ENCODE measurements around the gene TSSK2. TPM values are rescaled to one million over a fixed set of nuclear protein-coding genes. Genes with fewer than 3 reads are reported as not detected.

The TSSK2 gene
- total RNA-seq (2021; ENCODE audit: unreplicated experiment) (not detected), Bru-seq, nascent RNA (not detected), BruChase-seq, experiment 1, labeled RNA remaining after a 2-hour chase (percentile 7 among the genes with signal in this experiment), BruChase-seq, experiment 2, labeled RNA remaining after a 6-hour chase (percentile 20 among the genes with signal in this experiment)
- polyA plus RNA-seq (2012; ENCODE audit: insufficient read length) = not detected
- long read RNA-seq = 0 reads

- ChIA-PET POLR2A (no interaction called here), CTCF (interaction anchor here (0.6 kb wide), 1 partner anchor 104 kb away, joined by 3 read pairs; no protein-coding TSS in a partner anchor)
- no peak for TF ChIP-seq TCF7L2 (IDR thresholded peaks at IDR 0.05; ENCODE audit: low read depth, low read length)
- TF ChIP-seq CTCF (IDR thresholded peaks at IDR 0.05) = no peak
- no peak for TF ChIP-seq SIN3A (IDR thresholded peaks at IDR 0.05; ENCODE audit: borderline replicate concordance, insufficient read depth, low read depth, low read length)
- no peak for TF ChIP-seq REST (IDR thresholded peaks at IDR 0.05; ENCODE audit: insufficient read depth in 1 of 2, low read depth in 2 of 2, low read length in 1 of 2)
- Histone ChIP-seq H3K27ac (ENCODE audit: low read length) (no peak within 1 kb of the TSS), H3K27me3 (ENCODE audit: control insufficient read depth, insufficient read depth, low read length) (no peaks in the 10 kb centered on the region), H3K4me1 (ENCODE audit: control insufficient read depth, insufficient read depth, low read length) (no peaks in the 10 kb centered on the region), H3K9me3 (ENCODE audit: control insufficient read depth, insufficient read depth, low read depth, low read length) (no peaks in the 10 kb centered on the region), H3K36me3 (ENCODE audit: control insufficient read depth, insufficient read depth, low read length) (no peaks in the 10 kb centered on the region), H3K4me3 (ENCODE audit: low read depth in 2 of 2, low read length in 2 of 2) (no peak within 1 kb of the TSS)
- ATAC-seq (no peak), DNase-seq (ENCODE audit: low read depth, low spot score) (no peak)
- BruUV-seq (replicated peaks) = no TSS peak
- intact Hi-C loops (cut with micrococcal nuclease; ENCODE audit: unreplicated experiment) = no loop called here
- in situ Hi-C loops (cut with HindIII; ENCODE audit: low pct_unique_long_range_greater_than_20kb, low sequenced_read_pairs) = no loop called here
These were observed at the start of gene TSSK2 for GRCh38 chr22:19130959-19131684. Gene TSSK2 (plus strand): TSS chr22:19131308. CDS start chr22:19131400, 92 bp downstream.

GRCh38 chr22:19081351-19081750 lies 49.8 kb upstream of the TSSK2 start:
- H3K4me3 ChIP-seq (ENCODE audit: low read depth in 2 of 2, low read length in 2 of 2) = no peak overlapping the region
- no peak for ATAC-seq
- in situ Hi-C loops (cut with HindIII; ENCODE audit: low pct_unique_long_range_greater_than_20kb, low sequenced_read_pairs) = no loop called here
- no peaks in the 10 kb centered on the region for H3K27me3 ChIP-seq (ENCODE audit: control insufficient read depth, insufficient read depth, low read length)
- no peak for DNase-seq (ENCODE audit: low read depth, low spot score)
- H3K9me3 ChIP-seq (ENCODE audit: control insufficient read depth, insufficient read depth, low read depth, low read length) = no peaks in the 10 kb centered on the region
- no peak overlapping the region for H3K27ac ChIP-seq (ENCODE audit: low read length)
- no TSS peak for BruUV-seq (replicated peaks)
- ChIA-PET POLR2A (no interaction called here), CTCF (no interaction called here)
- H3K4me1 ChIP-seq (ENCODE audit: control insufficient read depth, insufficient read depth, low read length) = no peaks in the 10 kb centered on the region
- intact Hi-C loops (cut with micrococcal nuclease; ENCODE audit: unreplicated experiment) = no loop called here
- TF ChIP-seq REST (IDR thresholded peaks at IDR 0.05; ENCODE audit: insufficient read depth in 1 of 2, low read depth in 2 of 2, low read length in 1 of 2) (no peak), SIN3A (IDR thresholded peaks at IDR 0.05; ENCODE audit: borderline replicate concordance, insufficient read depth, low read depth, low read length) (no peak), CTCF (IDR thresholded peaks at IDR 0.05) (no peak), TCF7L2 (IDR thresholded peaks at IDR 0.05; ENCODE audit: low read depth, low read length) (no peak), POLR2AphosphoS5 (IDR thresholded peaks at IDR 0.05; ENCODE audit: low read depth, low read length) (no peak)
- H3K36me3 ChIP-seq (ENCODE audit: control insufficient read depth, insufficient read depth, low read length) = no peaks in the 10 kb centered on the region
